ENCODE measurements around the gene ACAP1. TPM values are rescaled to one million over a fixed set of nuclear protein-coding genes. Genes with fewer than 3 reads are reported as not detected.

The ACAP1 gene
- total and polyA plus RNA-seq, 4 donors = 1.1 to 7.4 (median 4.7) TPM

GRCh38 chr17:7355053-7355452, 18.7 kb downstream of the ACAP1 start, which contains the start of gene TMEM95:
Gene TMEM95, plus strand, starts transcription at chr17:7355156. Its CDS starts 49 bp downstream, at chr17:7355205.
- Histone ChIP-seq H3K27me3 (ENCODE audit: control insufficient read depth in 4 of 4, insufficient read depth in 4 of 4, low read length in 3 of 4) (no peaks in the 10 kb centered on the region), H3K27ac (ENCODE audit: low read depth in 1 of 2, low read length in 2 of 2) (no peak within 1 kb of the TSS), H3K36me3 (ENCODE audit: control insufficient read depth in 4 of 4, insufficient read depth in 3 of 4, low read depth in 1 of 4, low read length in 3 of 4) (no peaks in the 10 kb centered on the region), H3K9me3 (ENCODE audit: control insufficient read depth in 4 of 4, low read length in 3 of 4) (no peaks in the 10 kb centered on the region), H3K4me1 (ENCODE audit: control insufficient read depth in 4 of 4, insufficient read depth in 4 of 4, low read length in 3 of 4) (peaks cover 4 to 27% (median 11%) of the 10 kb centered on the region in 4 donors), H3K9ac (ENCODE audit: low read depth in 1 of 2, low read length in 2 of 2) (no peak within 1 kb of the TSS), H3K4me3 (ENCODE audit: low read depth in 1 of 3, low read length in 3 of 3) (no peak within 1 kb of the TSS)
- WGBS = 81% methylated on average over 10 of the region's 10 CpGs
- TF ChIP-seq GABPA (IDR thresholded peaks at IDR 0.05 in 1 of 2, conservative IDR thresholded peaks at IDR 0.05 in 1 of 2) (no peak), FOXA2 (IDR thresholded peaks at IDR 0.05) (no peak), RXRA (IDR thresholded peaks at IDR 0.05) (no peak), HNF4G (IDR thresholded peaks at IDR 0.05) (no peak), FOXA1 (IDR thresholded peaks at IDR 0.05) (no peak), MAX (IDR thresholded peaks at IDR 0.05) (no peak), SP1 (IDR thresholded peaks at IDR 0.05) (no peak), HNF4A (conservative IDR thresholded peaks at IDR 0.05) (no peak), JUND (IDR thresholded peaks at IDR 0.05) (no peak), YY1 (IDR thresholded peaks at IDR 0.05) (no peak)
- TF ChIP-seq, protein P1, sequence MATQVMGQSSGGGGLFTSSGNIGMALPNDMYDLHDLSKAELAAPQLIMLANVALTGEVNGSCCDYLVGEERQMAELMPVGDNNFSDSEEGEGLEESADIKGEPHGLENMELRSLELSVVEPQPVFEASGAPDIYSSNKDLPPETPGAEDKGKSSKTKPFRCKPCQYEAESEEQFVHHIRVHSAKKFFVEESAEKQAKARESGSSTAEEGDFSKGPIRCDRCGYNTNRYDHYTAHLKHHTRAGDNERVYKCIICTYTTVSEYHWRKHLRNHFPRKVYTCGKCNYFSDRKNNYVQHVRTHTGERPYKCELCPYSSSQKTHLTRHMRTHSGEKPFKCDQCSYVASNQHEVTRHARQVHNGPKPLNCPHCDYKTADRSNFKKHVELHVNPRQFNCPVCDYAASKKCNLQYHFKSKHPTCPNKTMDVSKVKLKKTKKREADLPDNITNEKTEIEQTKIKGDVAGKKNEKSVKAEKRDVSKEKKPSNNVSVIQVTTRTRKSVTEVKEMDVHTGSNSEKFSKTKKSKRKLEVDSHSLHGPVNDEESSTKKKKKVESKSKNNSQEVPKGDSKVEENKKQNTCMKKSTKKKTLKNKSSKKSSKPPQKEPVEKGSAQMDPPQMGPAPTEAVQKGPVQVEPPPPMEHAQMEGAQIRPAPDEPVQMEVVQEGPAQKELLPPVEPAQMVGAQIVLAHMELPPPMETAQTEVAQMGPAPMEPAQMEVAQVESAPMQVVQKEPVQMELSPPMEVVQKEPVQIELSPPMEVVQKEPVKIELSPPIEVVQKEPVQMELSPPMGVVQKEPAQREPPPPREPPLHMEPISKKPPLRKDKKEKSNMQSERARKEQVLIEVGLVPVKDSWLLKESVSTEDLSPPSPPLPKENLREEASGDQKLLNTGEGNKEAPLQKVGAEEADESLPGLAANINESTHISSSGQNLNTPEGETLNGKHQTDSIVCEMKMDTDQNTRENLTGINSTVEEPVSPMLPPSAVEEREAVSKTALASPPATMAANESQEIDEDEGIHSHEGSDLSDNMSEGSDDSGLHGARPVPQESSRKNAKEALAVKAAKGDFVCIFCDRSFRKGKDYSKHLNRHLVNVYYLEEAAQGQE (IDR thresholded peaks at IDR 0.05) = no peak
- TF ChIP-seq, protein P2, sequence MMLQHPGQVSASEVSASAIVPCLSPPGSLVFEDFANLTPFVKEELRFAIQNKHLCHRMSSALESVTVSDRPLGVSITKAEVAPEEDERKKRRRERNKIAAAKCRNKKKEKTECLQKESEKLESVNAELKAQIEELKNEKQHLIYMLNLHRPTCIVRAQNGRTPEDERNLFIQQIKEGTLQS (IDR thresholded peaks at IDR 0.05) = no peak
- TF ChIP-seq, protein P3, sequence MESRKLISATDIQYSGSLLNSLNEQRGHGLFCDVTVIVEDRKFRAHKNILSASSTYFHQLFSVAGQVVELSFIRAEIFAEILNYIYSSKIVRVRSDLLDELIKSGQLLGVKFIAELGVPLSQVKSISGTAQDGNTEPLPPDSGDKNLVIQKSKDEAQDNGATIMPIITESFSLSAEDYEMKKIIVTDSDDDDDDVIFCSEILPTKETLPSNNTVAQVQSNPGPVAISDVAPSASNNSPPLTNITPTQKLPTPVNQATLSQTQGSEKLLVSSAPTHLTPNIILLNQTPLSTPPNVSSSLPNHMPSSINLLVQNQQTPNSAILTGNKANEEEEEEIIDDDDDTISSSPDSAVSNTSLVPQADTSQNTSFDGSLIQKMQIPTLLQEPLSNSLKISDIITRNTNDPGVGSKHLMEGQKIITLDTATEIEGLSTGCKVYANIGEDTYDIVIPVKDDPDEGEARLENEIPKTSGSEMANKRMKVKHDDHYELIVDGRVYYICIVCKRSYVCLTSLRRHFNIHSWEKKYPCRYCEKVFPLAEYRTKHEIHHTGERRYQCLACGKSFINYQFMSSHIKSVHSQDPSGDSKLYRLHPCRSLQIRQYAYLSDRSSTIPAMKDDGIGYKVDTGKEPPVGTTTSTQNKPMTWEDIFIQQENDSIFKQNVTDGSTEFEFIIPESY (IDR thresholded peaks at IDR 0.05) = no peak
- DNase-seq (ENCODE audit: low spot score) = no peak

GRCh38 chr17:7355573-7355972, 19.2 kb downstream of the ACAP1 start:
- Histone ChIP-seq H3K4me3 (ENCODE audit: low read depth in 1 of 3, low read length in 3 of 3) (no peak overlapping the region), H3K4me1 (ENCODE audit: control insufficient read depth in 4 of 4, insufficient read depth in 4 of 4, low read length in 3 of 4) (peaks cover 4 to 23% (median 10%) of the 10 kb centered on the region in 4 donors), H3K9me3 (ENCODE audit: control insufficient read depth in 4 of 4, low read length in 3 of 4) (no peaks in the 10 kb centered on the region), H3K36me3 (ENCODE audit: control insufficient read depth in 4 of 4, insufficient read depth in 3 of 4, low read depth in 1 of 4, low read length in 3 of 4) (no peaks in the 10 kb centered on the region), H3K27me3 (ENCODE audit: control insufficient read depth in 4 of 4, insufficient read depth in 4 of 4, low read length in 3 of 4) (no peaks in the 10 kb centered on the region), H3K27ac (ENCODE audit: low read depth in 1 of 2, low read length in 2 of 2) (no peak overlapping the region), H3K9ac (ENCODE audit: low read depth in 1 of 2, low read length in 2 of 2) (no peak overlapping the region)
- 78% methylated on average over 8 of the region's 8 CpGs for WGBS
- TF ChIP-seq HNF4G (IDR thresholded peaks at IDR 0.05) (no peak), RXRA (IDR thresholded peaks at IDR 0.05) (no peak), TAF1 (conservative IDR thresholded peaks at IDR 0.05) (no peak)
- TF ChIP-seq, protein P4, sequence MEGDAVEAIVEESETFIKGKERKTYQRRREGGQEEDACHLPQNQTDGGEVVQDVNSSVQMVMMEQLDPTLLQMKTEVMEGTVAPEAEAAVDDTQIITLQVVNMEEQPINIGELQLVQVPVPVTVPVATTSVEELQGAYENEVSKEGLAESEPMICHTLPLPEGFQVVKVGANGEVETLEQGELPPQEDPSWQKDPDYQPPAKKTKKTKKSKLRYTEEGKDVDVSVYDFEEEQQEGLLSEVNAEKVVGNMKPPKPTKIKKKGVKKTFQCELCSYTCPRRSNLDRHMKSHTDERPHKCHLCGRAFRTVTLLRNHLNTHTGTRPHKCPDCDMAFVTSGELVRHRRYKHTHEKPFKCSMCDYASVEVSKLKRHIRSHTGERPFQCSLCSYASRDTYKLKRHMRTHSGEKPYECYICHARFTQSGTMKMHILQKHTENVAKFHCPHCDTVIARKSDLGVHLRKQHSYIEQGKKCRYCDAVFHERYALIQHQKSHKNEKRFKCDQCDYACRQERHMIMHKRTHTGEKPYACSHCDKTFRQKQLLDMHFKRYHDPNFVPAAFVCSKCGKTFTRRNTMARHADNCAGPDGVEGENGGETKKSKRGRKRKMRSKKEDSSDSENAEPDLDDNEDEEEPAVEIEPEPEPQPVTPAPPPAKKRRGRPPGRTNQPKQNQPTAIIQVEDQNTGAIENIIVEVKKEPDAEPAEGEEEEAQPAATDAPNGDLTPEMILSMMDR (IDR thresholded peaks at IDR 0.05; ENCODE audit: low read depth, low read length, missing input control) = no peak
- TF ChIP-seq, protein P1 (IDR thresholded peaks at IDR 0.05) = no peak
- no peak for DNase-seq (ENCODE audit: low spot score)
